Right lobe of liver (tissue), 4 donors: Measurements from ENCODE around the gene OR10A5.

Experiments used
- CTCF ChIP-seq, 4 donors: fragments of 200-600 bp in 3 of 4; fragments of 450-650 bp in 1 of 4; IDR thresholded peaks; one replicate each; pipeline versions ENCODE4 v1.5.1 to v1.8.0; 2016 to 2022; ENCODE audit warnings: antibody characterized with exemption in 4 of 4, mild to moderate bottlenecking in 2 of 4
- POLR2A ChIP-seq: fragments of 450-650 bp; IDR thresholded peaks from one replicate; pipeline ENCODE4 v1.6.1; 2017; ENCODE audit warnings: antibody characterized with exemption, mild to moderate bottlenecking
- donor health status: DM: no; HTN: no; CAD: no.
- donor health status: DM: no; HTN: no; CAD: no.
- donor health status: DM: no; HTN: yes; CAD: no.

GRCh38 chr11:6828103-6828502, 17.4 kb upstream of the OR10A5 start:
- TF ChIP-seq CTCF (IDR thresholded peaks at IDR 0.05) (no peak), POLR2A (no peak)
